ENCODE results near the gene PRPF38A. TPM values are rescaled to one million over a fixed set of nuclear protein-coding genes. Genes with fewer than 3 reads are reported as not detected.

The PRPF38A gene
- total RNA-seq, 1 donor from 2014 or later: 16.3 TPM

DNA sequence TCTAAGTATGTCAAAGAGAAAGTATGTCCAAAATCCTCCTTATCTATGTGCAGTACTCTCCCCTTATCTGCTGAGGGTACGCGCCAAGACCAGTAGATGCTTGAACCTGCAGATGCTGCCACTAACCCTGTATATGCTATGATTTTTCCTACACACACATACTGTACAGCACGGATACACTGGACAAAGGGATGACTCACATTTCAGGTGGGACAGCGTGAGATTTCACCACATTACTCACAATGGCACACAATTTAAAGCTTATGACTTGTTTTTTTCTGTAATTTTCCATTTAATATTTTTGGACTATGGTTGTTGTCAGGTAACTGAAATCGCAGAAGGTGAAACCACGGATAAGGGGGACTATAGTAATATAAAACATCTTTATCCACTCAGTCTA lies 4.3 kb upstream of the PRPF38A start:
- H3K4me3 ChIP-seq (ENCODE audit: low read depth, low read length): no peak overlapping the region
- TF ChIP-seq, protein P1, sequence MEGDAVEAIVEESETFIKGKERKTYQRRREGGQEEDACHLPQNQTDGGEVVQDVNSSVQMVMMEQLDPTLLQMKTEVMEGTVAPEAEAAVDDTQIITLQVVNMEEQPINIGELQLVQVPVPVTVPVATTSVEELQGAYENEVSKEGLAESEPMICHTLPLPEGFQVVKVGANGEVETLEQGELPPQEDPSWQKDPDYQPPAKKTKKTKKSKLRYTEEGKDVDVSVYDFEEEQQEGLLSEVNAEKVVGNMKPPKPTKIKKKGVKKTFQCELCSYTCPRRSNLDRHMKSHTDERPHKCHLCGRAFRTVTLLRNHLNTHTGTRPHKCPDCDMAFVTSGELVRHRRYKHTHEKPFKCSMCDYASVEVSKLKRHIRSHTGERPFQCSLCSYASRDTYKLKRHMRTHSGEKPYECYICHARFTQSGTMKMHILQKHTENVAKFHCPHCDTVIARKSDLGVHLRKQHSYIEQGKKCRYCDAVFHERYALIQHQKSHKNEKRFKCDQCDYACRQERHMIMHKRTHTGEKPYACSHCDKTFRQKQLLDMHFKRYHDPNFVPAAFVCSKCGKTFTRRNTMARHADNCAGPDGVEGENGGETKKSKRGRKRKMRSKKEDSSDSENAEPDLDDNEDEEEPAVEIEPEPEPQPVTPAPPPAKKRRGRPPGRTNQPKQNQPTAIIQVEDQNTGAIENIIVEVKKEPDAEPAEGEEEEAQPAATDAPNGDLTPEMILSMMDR (conservative IDR thresholded peaks at IDR 0.05; ENCODE audit: low read depth, low read length): no peak
- no peak for DNase-seq (ENCODE audit: low read depth)

- TF ChIP-seq, protein P1 (conservative IDR thresholded peaks at IDR 0.05; ENCODE audit: low read depth, low read length): no peak
- peak; percentile 47 for DNase-seq (ENCODE audit: low read depth)
- H3K4me3 ChIP-seq (ENCODE audit: low read depth, low read length): peak overlapping the region; percentile 93
Observed at GRCh38 chr1:52402860-52403240, 1.6 kb upstream of the PRPF38A start.

DNA sequence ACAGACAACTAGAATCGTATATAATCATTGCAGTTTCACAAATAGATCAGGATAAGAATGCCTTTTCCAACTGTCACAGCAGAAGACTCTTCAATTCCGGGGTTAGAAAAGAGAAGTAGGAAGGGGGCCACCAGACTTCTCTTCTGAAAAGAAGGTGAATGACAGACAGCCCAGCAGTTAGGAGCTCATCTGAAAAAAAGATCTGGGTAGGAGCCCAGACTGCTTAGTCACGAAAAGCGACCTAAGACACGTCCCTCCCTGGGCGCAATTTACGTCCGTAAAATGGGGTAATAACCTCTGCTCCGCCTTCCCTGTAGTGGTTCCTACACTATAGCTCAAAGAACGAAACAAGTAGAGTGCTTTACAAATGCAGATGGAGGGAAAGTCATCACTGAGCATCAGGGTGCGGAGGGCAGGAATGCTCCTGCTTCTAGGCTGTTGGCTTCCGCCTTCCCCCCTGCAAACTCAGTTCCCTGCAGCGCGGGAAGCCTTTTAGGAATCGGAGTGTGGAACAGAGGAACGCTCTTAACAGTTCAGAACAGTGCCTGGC lies 761 bp upstream of the PRPF38A start:
- peak overlapping the region; percentile 93 for H3K4me3 ChIP-seq (ENCODE audit: low read depth, low read length)
- DNase-seq (ENCODE audit: low read depth): peak; percentile 33
- TF ChIP-seq, protein P1 (conservative IDR thresholded peaks at IDR 0.05; ENCODE audit: low read depth, low read length): no peak

GRCh38 chr1:52404975-52405338 lies 555 bp downstream of the PRPF38A start:
- peak overlapping the region; percentile 93 for H3K4me3 ChIP-seq (ENCODE audit: low read depth, low read length)
- DNase-seq (ENCODE audit: low read depth): no peak
- TF ChIP-seq, protein P1 (conservative IDR thresholded peaks at IDR 0.05; ENCODE audit: low read depth, low read length): no peak

DNA sequence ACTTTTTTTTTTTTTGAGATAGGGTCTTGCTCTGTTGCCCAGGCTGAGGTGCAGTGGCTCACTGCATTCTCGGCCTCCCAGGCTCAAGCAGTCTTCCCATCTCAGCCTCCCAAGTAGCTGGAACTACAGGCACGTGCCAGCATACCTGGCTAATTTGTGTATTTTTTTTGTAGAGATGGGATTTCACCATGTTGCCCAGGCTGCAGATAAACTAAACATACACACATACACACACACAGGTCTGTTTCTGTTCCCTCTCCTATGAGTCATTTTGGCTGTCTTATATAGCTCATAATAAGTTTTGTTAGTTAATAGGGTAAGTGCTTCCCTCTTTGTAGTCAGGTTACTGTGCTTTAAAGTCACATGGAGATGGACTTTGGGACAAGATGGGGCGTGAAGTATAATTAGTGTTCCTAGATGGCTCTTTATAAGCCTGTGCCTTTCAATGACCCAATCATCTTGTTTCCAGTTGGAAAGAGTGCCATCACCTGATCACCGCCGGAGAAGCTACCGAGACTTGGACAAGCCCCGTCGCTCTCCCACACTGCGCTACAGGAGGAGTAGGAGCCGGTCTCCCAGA lies 9.1 kb downstream of the PRPF38A start:
- TF ChIP-seq, protein P1 (conservative IDR thresholded peaks at IDR 0.05; ENCODE audit: low read depth, low read length): no peak
- no peak overlapping the region for H3K4me3 ChIP-seq (ENCODE audit: low read depth, low read length)
- no peak for DNase-seq (ENCODE audit: low read depth)

DNA sequence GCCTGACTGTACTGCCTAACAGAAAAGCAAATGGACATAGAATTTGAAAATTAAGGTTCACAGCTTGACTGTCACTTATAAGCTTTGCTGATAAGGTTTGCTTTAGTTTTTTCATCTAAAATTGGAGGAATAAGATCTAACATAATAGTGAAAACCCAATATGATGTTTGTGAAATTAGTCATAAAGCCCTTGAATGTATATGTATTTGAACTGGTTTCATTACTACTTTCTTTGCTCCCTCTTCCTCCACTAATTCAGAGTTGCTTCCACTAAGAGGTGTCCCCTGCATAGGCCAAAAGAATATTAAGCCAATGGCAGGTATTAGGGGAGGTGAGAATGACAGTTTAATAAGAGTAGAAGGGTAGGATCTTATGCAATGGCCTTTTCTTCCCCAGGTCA lies 10.5 kb downstream of the PRPF38A start:
- no peak overlapping the region for H3K4me3 ChIP-seq (ENCODE audit: low read depth, low read length)
- TF ChIP-seq, protein P1 (conservative IDR thresholded peaks at IDR 0.05; ENCODE audit: low read depth, low read length): no peak
- DNase-seq (ENCODE audit: low read depth): no peak

GRCh38 chr1:52416811-52417210 lies 12.4 kb downstream of the PRPF38A start:
- DNase-seq (ENCODE audit: low read depth): no peak
- H3K4me3 ChIP-seq (ENCODE audit: low read depth, low read length): no peak overlapping the region
- TF ChIP-seq, protein P1 (conservative IDR thresholded peaks at IDR 0.05; ENCODE audit: low read depth, low read length): no peak

Data from epithelial cell of proximal tubule (primary cell).